AG04449 (cell line): ENCODE results near the gene CADPS2.

Source experiments
- CTCF ChIA-PET: fragments of 350-600 bp; formaldehyde crosslinking; extraction: SDS; loops from one replicate; lab custom pipeline; 2021; ENCODE audit warnings: antibody characterized with exemption; lab: Yijun Ruan, JAX
- POLR2A ChIA-PET: fragments of 400-600, 350-600 bp; formaldehyde crosslinking; extraction: SDS; loops from one replicate; lab custom pipeline; 2020; ENCODE audit warnings: antibody characterized with exemption, inconsistent platforms; lab: Yijun Ruan, JAX
- DNase-seq: peaks from one replicate; pipeline ENCODE4 v3.0.0-alpha.2; 2010; ENCODE audit warnings: low read depth, low spot score
- H3K4me3 ChIP-seq: 2 replicates; pipeline ENCODE4 v1.5.1; 2011; ENCODE audit warnings: low read depth, mild to moderate bottlenecking, control low read depth, low read length
- CTCF ChIP-seq: IDR thresholded peaks from one replicate; pipeline ENCODE4 v1.5.1; 2011; ENCODE audit warnings: mild to moderate bottlenecking, moderate library complexity, low read length, control low read depth, inconsistent platforms; ENCODE audit not compliant: insufficient read depth; ENCODE audit errors: missing control alignments

Gene CADPS2

GRCh38 chr7:122448893-122449589 lies 437.2 kb downstream of the CADPS2 start:
- ChIA-PET CTCF (no interaction called here), POLR2A (no interaction called here)
- no peak for TF ChIP-seq CTCF
- H3K4me3 ChIP-seq, result no peak overlapping the region
- no peak for DNase-seq

GRCh38 chr7:122442929-122443328 lies 443.3 kb downstream of the CADPS2 start:
- ChIA-PET POLR2A (no interaction called here), CTCF (no interaction called here)
- no peak for DNase-seq
- no peak overlapping the region for H3K4me3 ChIP-seq
- no peak for TF ChIP-seq CTCF

GRCh38 chr7:122438492-122438891 lies 447.8 kb downstream of the CADPS2 start:
- DNase-seq, result no peak
- no peak overlapping the region for H3K4me3 ChIP-seq
- POLR2A ChIA-PET, result no interaction called here
- CTCF ChIA-PET, result no interaction called here
- TF ChIP-seq CTCF, result no peak

GRCh38 chr7:122438006-122438405 lies 448.3 kb downstream of the CADPS2 start:
- POLR2A ChIA-PET, result no interaction called here
- CTCF ChIA-PET, result no interaction called here
- DNase-seq, result no peak
- no peak for TF ChIP-seq CTCF
- H3K4me3 ChIP-seq, result no peak overlapping the region

GRCh38 chr7:122433765-122434164 lies 452.5 kb downstream of the CADPS2 start:
- no peak for DNase-seq
- no peak for TF ChIP-seq CTCF
- H3K4me3 ChIP-seq, result no peak overlapping the region
- POLR2A ChIA-PET, result no interaction called here
- CTCF ChIA-PET, result no interaction called here

- ChIA-PET CTCF (no interaction called here), POLR2A (no interaction called here)
- no peak for DNase-seq
- H3K4me3 ChIP-seq, result no peak overlapping the region
- no peak for TF ChIP-seq CTCF
Observed at GRCh38 chr7:122430710-122431109, 455.6 kb downstream of the CADPS2 start.
